Erythroblast (primary cell): ENCODE results near the gene SLC66A2.

Source experiments
- GATA1 ChIP-seq: IDR thresholded peaks from 2 replicates; pipeline ENCODE4 v1.6.1; 2011; ENCODE audit warnings: low read depth, mild to moderate bottlenecking, control low read depth, low read length, moderate library complexity
- POLR2A ChIP-seq: IDR thresholded peaks from 2 replicates; pipeline ENCODE4 v1.6.1; 2011; ENCODE audit warnings: mild to moderate bottlenecking, low read length

- TF ChIP-seq POLR2A: no peak
- TF ChIP-seq GATA1: no peak
Measured at GRCh38 chr18:79867666-79868065, 83.8 kb downstream of the SLC66A2 start.
